ENCODE measurements around the gene BAAT.

Gene BAAT

DNA sequence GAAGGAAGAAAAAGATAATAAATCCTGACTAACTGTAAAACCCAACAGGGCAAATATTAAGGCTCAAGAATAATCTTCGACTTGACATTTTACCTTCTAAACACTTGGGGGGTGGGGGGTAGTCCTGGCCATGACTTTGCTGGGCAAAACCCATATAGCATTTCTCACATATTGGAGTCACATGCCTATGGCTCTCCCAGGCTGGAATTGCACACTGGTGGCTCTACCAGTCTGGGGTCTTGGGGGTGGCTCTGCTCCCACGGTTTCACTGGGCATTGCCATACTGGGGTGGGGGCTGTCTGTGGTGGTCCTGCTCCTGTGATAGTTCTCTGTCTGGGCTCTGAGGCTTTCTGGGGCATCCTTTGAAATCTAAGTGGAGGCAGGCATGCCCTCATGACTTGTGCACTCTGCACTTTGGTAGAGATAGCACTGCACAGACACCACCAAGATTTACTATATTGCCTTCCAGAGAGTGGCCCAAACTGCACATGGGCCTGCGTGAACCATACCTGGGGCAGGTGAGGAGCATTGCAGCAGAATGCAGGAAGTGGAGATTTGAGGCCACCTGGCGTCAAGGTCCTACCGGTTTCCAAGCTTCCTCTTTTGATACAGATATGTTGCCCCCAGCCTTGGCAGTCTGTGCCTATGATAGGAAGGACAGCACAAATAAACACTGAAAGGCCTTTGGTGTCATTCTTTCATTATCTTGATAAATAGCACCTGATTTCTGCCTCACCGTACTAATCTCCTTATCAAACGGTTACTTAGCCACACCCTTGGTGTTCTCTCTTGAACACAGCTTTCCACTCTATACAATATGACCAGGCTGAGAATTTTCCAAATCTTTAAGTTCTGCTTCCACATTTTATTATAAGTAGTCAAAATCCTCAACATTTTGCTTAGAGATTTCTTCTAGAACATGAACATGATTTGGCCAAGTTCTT lies 29.8 kb downstream of the BAAT start:
- H3K4me3 ChIP-seq (ENCODE audit: low read depth, low read length) = no peak overlapping the region
- TF ChIP-seq, protein P1, sequence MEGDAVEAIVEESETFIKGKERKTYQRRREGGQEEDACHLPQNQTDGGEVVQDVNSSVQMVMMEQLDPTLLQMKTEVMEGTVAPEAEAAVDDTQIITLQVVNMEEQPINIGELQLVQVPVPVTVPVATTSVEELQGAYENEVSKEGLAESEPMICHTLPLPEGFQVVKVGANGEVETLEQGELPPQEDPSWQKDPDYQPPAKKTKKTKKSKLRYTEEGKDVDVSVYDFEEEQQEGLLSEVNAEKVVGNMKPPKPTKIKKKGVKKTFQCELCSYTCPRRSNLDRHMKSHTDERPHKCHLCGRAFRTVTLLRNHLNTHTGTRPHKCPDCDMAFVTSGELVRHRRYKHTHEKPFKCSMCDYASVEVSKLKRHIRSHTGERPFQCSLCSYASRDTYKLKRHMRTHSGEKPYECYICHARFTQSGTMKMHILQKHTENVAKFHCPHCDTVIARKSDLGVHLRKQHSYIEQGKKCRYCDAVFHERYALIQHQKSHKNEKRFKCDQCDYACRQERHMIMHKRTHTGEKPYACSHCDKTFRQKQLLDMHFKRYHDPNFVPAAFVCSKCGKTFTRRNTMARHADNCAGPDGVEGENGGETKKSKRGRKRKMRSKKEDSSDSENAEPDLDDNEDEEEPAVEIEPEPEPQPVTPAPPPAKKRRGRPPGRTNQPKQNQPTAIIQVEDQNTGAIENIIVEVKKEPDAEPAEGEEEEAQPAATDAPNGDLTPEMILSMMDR (IDR thresholded peaks at IDR 0.05; ENCODE audit: low read depth, low read length, missing control alignments) = no peak
- no peak for DNase-seq (ENCODE audit: low read depth)

DNA sequence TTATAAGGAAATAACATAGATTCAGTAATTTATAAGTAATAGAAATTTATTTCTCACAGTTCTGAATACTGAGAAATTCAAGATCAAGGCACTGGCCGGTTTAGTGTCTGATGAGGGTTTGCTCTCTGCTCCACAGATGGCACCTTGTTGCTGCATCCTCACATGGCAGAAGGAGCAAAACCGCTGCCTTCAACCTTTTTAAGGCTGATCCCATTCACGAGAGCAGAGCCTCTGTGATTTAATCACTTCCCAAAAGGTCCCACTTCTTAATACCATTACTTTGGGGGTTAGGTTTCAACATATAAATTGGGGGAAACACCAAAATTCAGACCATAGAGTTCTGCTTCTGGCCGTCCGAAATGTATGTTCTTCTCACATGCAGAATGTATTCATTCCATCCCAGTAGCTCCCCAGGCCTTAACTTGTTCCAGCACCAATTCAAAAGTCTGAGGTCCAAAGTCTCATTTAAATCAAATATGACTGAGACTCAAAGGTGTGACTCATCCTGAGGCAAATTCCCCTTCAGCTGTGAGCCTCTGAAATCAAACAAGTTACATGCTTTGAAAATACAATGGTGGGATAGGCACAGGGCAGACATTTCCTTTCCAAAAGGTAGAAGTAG lies 30.6 kb downstream of the BAAT start:
- no peak overlapping the region for H3K4me3 ChIP-seq (ENCODE audit: low read depth, low read length)
- DNase-seq (ENCODE audit: low read depth) = no peak
- TF ChIP-seq, protein P1 (IDR thresholded peaks at IDR 0.05; ENCODE audit: low read depth, low read length, missing control alignments) = no peak

DNA sequence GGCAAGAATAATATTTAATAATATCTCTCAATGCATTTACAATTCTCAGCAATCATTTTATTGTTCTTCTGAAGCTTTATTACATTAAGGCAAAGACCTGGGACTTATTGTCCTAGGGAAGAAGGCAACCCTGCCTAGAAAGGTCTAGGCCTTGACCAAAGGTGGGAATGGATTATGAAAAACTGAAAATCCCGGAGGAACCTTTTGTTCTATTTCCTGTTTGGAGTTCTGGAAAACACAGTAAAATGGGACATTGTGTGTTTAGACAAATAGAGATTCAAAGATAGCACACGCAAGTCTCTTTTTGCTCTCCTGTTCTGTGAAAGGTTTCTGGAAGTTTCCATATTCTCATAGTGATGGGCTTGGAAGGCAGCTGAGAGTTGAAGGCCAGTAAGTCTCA lies 31.1 kb downstream of the BAAT start:
- no peak for DNase-seq (ENCODE audit: low read depth)
- TF ChIP-seq, protein P1 (IDR thresholded peaks at IDR 0.05; ENCODE audit: low read depth, low read length, missing control alignments) = no peak
- H3K4me3 ChIP-seq (ENCODE audit: low read depth, low read length) = no peak overlapping the region

DNA sequence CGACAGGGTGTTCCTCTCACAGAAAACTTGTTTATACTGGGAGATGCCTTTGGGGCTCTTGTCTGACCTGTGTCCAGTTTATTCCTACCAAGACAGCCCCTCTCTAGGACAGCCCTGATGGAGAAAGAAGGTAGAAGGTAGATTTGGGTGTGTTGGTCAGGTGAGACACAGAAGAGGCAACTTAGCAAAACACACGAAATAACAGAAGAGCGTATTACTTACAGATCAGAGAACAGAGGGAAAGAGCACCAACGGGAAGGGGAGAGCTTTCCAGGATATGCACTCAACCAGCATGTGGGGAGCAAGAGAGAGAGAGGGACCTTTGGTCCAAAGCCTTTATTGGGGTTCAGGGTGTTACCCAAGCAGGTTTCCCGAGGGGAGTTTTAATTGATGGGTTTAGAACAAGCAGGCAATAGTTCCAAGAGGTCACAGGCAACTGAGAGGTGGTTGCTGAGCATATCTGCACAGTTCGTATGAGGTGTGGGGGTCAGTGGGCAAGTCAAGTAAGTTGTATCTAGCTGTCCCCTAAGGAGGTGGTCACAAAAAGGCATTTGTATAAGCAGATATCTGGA lies 31.8 kb downstream of the BAAT start:
- TF ChIP-seq, protein P1 (IDR thresholded peaks at IDR 0.05; ENCODE audit: low read depth, low read length, missing control alignments) = no peak
- H3K4me3 ChIP-seq (ENCODE audit: low read depth, low read length) = no peak overlapping the region
- no peak for DNase-seq (ENCODE audit: low read depth)

DNA sequence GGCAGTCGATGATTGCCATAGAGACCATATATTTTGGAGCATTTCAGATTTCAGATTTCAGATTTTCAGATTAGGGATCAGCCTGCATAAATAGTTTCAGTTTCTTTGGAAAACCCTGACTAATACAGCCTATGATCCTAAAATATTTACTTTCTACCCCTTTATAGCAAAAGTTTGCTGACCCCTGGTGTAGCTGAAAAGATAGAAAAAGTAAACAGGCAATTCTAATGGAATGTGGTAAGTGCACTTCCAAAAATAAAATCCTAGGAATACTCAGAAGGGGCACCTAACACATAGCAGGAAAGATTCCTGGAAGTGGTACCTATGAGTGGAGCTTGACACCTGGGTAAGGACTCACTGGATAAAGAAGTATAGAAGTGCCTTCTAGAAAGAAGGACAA lies 34.5 kb downstream of the BAAT start:
- DNase-seq (ENCODE audit: low read depth) = no peak
- no peak overlapping the region for H3K4me3 ChIP-seq (ENCODE audit: low read depth, low read length)
- TF ChIP-seq, protein P1 (IDR thresholded peaks at IDR 0.05; ENCODE audit: low read depth, low read length, missing control alignments) = no peak

DNA sequence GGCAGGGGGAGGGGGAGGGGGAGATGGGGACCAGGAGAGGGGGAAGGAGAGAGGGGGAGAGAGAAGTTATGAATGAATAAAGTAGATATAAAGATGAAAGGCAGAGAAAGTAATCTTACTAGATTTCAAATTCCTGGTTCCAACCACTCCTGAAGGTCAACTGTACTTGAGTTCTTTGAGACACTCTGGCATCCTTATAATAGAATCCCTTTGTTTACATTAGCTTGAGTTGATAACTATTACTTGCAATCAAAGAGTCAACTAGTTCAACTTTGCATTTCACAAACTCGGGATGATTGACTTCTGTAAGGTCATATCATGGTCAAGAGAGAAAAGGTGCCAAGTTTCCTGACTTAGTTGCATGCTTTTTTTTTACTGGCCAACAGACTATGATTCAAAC lies 42.2 kb downstream of the BAAT start:
- TF ChIP-seq, protein P1 (IDR thresholded peaks at IDR 0.05; ENCODE audit: low read depth, low read length, missing control alignments) = no peak
- H3K4me3 ChIP-seq (ENCODE audit: low read depth, low read length) = no peak overlapping the region

More for the DNA sequence above, 42.2 kb downstream of the BAAT start:
- DNase-seq (ENCODE audit: low read depth) = no peak

Data from GM12864 (cell line).